K562 (cell line): ENCODE results near the gene LYST. TPM values are rescaled to one million over a fixed set of nuclear protein-coding genes. Genes with fewer than 3 reads are reported as not detected.

Experiments used
- BCL6 ChIP-seq: fragments of 250-450 bp; sonication (Bioruptor Pico); IDR thresholded peaks from 2 replicates; pipeline ENCODE4 v1.4.0; 2020
- CTBP1 ChIP-seq: fragments of 450-650 bp; IDR thresholded peaks from 2 replicates; pipeline ENCODE4 v1.6.1; 2016; ENCODE audit warnings: borderline replicate concordance
- E2F5 ChIP-seq: sonication (generic); formaldehyde crosslinking; IDR thresholded peaks from 2 replicates; pipeline ENCODE4 v1.8.0; 2022; ENCODE audit warnings: mild to moderate bottlenecking, missing genetic modification reagents
- JUND ChIP-seq, 2 experiments: IDR thresholded peaks; 2 replicates in 1 of 2; 3 replicates in 1 of 2; pipeline ENCODE4 v1.6.1; 2011; ENCODE audit warnings: borderline replicate concordance in 2 of 2, low read depth in 2 of 2, low read length in 2 of 2, improper control_type of control experiment in 1 of 2, missing biosample characterization in 1 of 2, missing genetic modification characterization in 1 of 2, missing genetic modification reagents in 1 of 2
- MTA2 ChIP-seq: fragments of 450-650 bp; IDR thresholded peaks from 2 replicates; pipeline ENCODE4 v1.6.1; 2016; ENCODE audit warnings: low read depth
- NFIX ChIP-seq: fragments of 250-450 bp; sonication (Bioruptor Pico); IDR thresholded peaks from 2 replicates; pipeline ENCODE4 v1.4.0; 2020; ENCODE audit warnings: low read depth, mild to moderate bottlenecking, moderate library complexity
- NUFIP1 ChIP-seq: fragments of 450-650 bp; IDR thresholded peaks from 2 replicates; pipeline ENCODE4 v1.6.1; 2018; ENCODE audit not compliant: partially characterized antibody
- RBM25 ChIP-seq: fragments of 200-400 bp; formaldehyde crosslinking; IDR thresholded peaks from 2 replicates; pipeline ENCODE4 v1.6.1; 2018; ENCODE audit warnings: low read length, low read depth, moderate library complexity; ENCODE audit not compliant: severe bottlenecking
- SREBF1 ChIP-seq: fragments of 150-350 bp; IDR thresholded peaks from 2 replicates; pipeline ENCODE4 v1.6.1; 2014; ENCODE audit warnings: antibody characterized with exemption, low read depth, low read length, borderline replicate concordance
- SRSF9 ChIP-seq: fragments of 200-400 bp; formaldehyde crosslinking; IDR thresholded peaks from 2 replicates; pipeline ENCODE4 v1.6.1; 2017; ENCODE audit warnings: low read depth, low read length, borderline replicate concordance
- TAF15 ChIP-seq: fragments of 200-400 bp; formaldehyde crosslinking; IDR thresholded peaks from 2 replicates; pipeline ENCODE4 v1.6.1; 2017; ENCODE audit warnings: mild to moderate bottlenecking, low read depth, low read length, moderate library complexity
- TRIM25 ChIP-seq: fragments of 450-650 bp; IDR thresholded peaks from 2 replicates; pipeline ENCODE4 v1.7.0; 2016; ENCODE audit warnings: borderline replicate concordance
- ZNF318 ChIP-seq, 2 experiments: fragments of 450-650 bp; IDR thresholded peaks; 2 replicates each; pipeline ENCODE4 v1.6.1; 2016; ENCODE audit warnings: mild to moderate bottlenecking in 2 of 2, borderline replicate concordance in 1 of 2, low read depth in 1 of 2, moderate library complexity in 1 of 2
- ZNF699 ChIP-seq: fragments of 250-450 bp; sonication (Bioruptor Pico); IDR thresholded peaks from 2 replicates; pipeline ENCODE4 v1.8.0; 2021; ENCODE audit warnings: mild to moderate bottlenecking, moderate library complexity; ENCODE audit not compliant: insufficient replicate concordance
- polyA plus RNA-seq, 8 experiments: library from polyadenylated mRNA; depleted of rRNA in 4 of 8; stranded (reverse) in 5 of 8; unstranded in 3 of 8; fragments of >200 nt; fragmentation: Nextera tagmentation in 2 of 8; fragmentation: Illumina TruSeq in 1 of 8; extraction: Ambion mirVana in 2 of 8; extraction: Trizol in 1 of 8; gene quantifications; 2 replicates each; pipeline versions ENCODE4 v1.2.1 to v1.2.3, GENCODE V29; 2011 to 2014; ENCODE audit warnings: inconsistent platforms in 1 of 8, missing spikeins in 1 of 8
- total RNA-seq, 7 experiments: library from RNA; depleted of rRNA in 6 of 7; stranded (reverse); fragments of >200 nt in 6 of 7; fragmentation: Illumina TruSeq in 2 of 7; extraction: Trizol in 2 of 7; gene quantifications; 2 replicates each; pipeline versions ENCODE4 v1.2.1 to v1.2.3, GENCODE V29; 2011 to 2021; ENCODE audit warnings: low replicate concordance in 1 of 7
- TF ChIP-seq, protein P1 (sequence below): fragments of 450-650 bp; IDR thresholded peaks from 2 replicates; pipeline ENCODE4 v1.6.1; 2016

The LYST gene
- total and polyA plus RNA-seq, 9 of the 15 experiments (the other 6 are each of a cell fraction or from before 2014, with no cell fraction given), result 0.73 to 2.4 (median 1.4) TPM

DNA sequence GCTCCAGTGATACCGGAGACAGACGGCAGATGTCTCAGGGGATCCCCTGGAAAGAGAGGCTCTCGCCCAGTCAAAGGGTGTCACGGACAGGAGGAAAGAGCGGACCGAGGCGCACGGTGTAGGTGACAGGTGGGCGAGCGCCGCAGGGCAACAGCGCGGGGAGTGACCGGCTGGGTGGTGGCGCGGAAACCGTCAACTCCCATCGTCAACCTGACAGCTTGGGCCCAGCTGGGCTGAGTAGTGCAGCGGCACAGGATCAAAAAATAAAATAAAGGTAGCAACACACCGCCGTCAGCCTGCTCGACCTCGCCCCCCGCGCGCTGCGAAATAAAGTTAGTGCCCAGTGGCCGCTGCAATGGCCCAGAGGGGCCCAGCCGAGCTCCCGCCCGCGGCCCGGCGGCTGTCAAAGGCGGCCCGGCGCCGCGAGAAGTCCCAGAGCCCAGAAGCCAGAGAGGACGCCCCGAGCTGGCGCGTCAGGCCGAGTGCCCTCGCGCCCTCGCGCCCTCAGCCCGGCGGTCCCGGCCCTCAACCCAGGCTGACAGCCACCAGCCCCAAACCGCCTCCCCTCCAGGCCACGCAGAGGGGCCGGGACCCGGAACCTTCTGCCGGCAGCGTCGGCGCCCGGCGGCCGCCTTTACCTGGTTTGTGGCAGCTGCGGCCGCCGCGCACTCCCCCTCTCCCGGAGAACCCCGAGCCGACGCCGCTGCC, at the start of gene LYST (continued):
- no peak for TF ChIP-seq ZNF318 (IDR thresholded peaks at IDR 0.05; ENCODE audit: borderline replicate concordance in 1 of 2, low read depth in 1 of 2)
- TF ChIP-seq CTBP1, result peak; percentile 37; the same call in 1 of the 2 replicates
- no peak for TF ChIP-seq SREBF1
- no peak for TF ChIP-seq BCL6
- TF ChIP-seq RBM25, result no peak
- no peak for TF ChIP-seq TRIM25
- no peak for TF ChIP-seq JUND (IDR thresholded peaks at IDR 0.05; ENCODE audit: borderline replicate concordance, low read depth, low read length)
- TF ChIP-seq JUND (tag; IDR thresholded peaks at IDR 0.05; ENCODE audit: borderline replicate concordance, low read depth, low read length), result no peak
- no peak for TF ChIP-seq MTA2
- no peak for TF ChIP-seq SRSF9
- no peak for TF ChIP-seq TAF15
- TF ChIP-seq NUFIP1, result no peak
- TF ChIP-seq, protein P1, sequence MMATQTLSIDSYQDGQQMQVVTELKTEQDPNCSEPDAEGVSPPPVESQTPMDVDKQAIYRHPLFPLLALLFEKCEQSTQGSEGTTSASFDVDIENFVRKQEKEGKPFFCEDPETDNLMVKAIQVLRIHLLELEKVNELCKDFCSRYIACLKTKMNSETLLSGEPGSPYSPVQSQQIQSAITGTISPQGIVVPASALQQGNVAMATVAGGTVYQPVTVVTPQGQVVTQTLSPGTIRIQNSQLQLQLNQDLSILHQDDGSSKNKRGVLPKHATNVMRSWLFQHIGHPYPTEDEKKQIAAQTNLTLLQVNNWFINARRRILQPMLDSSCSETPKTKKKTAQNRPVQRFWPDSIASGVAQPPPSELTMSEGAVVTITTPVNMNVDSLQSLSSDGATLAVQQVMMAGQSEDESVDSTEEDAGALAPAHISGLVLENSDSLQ, result peak; percentile 63
- TF ChIP-seq E2F5 (CRISPR knock-in tag), result no peak
- no peak for TF ChIP-seq NFIX (CRISPR knock-in tag)
- TF ChIP-seq ZNF699, result no peak
